Left lung (tissue), 10 donors: Measurements from ENCODE around the gene CPA3. TPM values are rescaled to one million over a fixed set of nuclear protein-coding genes. Genes with fewer than 3 reads are reported as not detected.

ENCODE experiments used
- ATAC-seq: fragments of 200-7000 bp; cut with Tn5 transposase; one replicate; pipeline ENCODE4 v1.9.1; 2020; ENCODE audit warnings: moderate library complexity
- DNase-seq, 4 donors: peaks; one replicate each; pipeline ENCODE4 v3.0.0-alpha.2; 2013 to 2020
- H3K27ac ChIP-seq, 2 donors: fragments of 200-600 bp; sonication (generic) in 1 of 2; one replicate each; pipeline versions ENCODE4 v1.5.0 to v1.8.0; 2020 to 2021
- H3K27me3 ChIP-seq, 2 donors: fragments of 200-600 bp; sonication (generic) in 1 of 2; one replicate each; pipeline versions ENCODE4 v1.5.0 to v1.8.0; 2020 to 2021
- H3K36me3 ChIP-seq, 2 donors: fragments of 200-600 bp; sonication (generic) in 1 of 2; one replicate each; pipeline versions ENCODE4 v1.5.0 to v1.8.0; 2020 to 2021
- H3K4me1 ChIP-seq, 2 donors: fragments of 200-600 bp; one replicate each; pipeline ENCODE4 v1.8.0; 2021
- H3K4me3 ChIP-seq, 2 donors: fragments of 200-600 bp; sonication (generic) in 1 of 2; one replicate each; pipeline versions ENCODE4 v1.5.0 to v1.8.0; 2020 to 2021; ENCODE audit warnings: mild to moderate bottlenecking in 1 of 2
- H3K9me3 ChIP-seq, 2 donors: fragments of 200-600 bp; sonication (generic) in 1 of 2; one replicate each; pipeline versions ENCODE4 v1.5.0 to v1.8.0; 2020 to 2021
- intact Hi-C, 2 donors: fragments of 100-400 bp; cut with DNase I; formaldehyde crosslinking; loops; one replicate each; pipeline versions ENCODE4 v1.11.2 to v1.14.2; 2022
- polyA plus RNA-seq, 6 donors: library from polyadenylated mRNA; unstranded; fragments of 120-200 nt; gene quantifications; one replicate each; pipeline ENCODE4 v1.2.1, GENCODE V29; 2013; ENCODE audit not compliant: insufficient read length in 6 of 6
- total RNA-seq, 2 donors: library from RNA; stranded (reverse); fragmentation: NEBNext Ultra II Directional; extraction: Animal tissue kit (Norgen Biotek cat#: 25700); gene quantifications; one replicate each; pipeline ENCODE4 v1.2.1, GENCODE V29; 2021
- TF ChIP-seq, protein P1 (sequence below), 2 donors: fragments of 200-600 bp; sonication (generic) in 1 of 2; IDR thresholded peaks; one replicate each; pipeline versions ENCODE4 v1.5.0 to v1.8.0; 2021; ENCODE audit warnings: antibody characterized with exemption in 2 of 2
- donor health status: DM: no; HTN: yes; CAD: no.
- donor health status: DM: no; HTN: no; CAD: no.

CPA3 gene
- total and polyA plus RNA-seq, 8 donors = 0.24 to 15.2 (median 0.40) TPM

DNA sequence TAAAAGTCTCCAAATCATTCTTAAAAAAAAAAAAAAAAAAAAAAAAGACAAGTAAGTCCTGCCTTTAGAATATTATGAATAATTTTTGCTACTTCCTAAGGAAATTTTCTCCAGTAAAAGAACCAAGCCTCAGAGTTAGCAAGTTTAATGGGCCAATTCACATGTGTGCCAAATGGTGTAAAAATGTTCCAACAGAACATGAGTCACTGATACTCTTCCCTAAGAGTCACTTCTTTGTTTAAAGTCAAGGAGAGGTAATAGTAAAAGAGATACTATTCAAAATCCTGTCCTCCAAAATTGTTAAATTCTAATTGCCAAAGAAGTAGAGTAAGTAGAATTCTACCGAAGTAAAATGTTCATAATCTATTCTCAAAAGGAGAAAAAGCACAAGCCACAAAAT is 17.7 kb upstream of the CPA3 start:
- TF ChIP-seq, protein P1, sequence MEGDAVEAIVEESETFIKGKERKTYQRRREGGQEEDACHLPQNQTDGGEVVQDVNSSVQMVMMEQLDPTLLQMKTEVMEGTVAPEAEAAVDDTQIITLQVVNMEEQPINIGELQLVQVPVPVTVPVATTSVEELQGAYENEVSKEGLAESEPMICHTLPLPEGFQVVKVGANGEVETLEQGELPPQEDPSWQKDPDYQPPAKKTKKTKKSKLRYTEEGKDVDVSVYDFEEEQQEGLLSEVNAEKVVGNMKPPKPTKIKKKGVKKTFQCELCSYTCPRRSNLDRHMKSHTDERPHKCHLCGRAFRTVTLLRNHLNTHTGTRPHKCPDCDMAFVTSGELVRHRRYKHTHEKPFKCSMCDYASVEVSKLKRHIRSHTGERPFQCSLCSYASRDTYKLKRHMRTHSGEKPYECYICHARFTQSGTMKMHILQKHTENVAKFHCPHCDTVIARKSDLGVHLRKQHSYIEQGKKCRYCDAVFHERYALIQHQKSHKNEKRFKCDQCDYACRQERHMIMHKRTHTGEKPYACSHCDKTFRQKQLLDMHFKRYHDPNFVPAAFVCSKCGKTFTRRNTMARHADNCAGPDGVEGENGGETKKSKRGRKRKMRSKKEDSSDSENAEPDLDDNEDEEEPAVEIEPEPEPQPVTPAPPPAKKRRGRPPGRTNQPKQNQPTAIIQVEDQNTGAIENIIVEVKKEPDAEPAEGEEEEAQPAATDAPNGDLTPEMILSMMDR (IDR thresholded peaks at IDR 0.05) = no peak
- Histone ChIP-seq H3K9me3 (no peaks in the 10 kb centered on the region), H3K27me3 (no peaks in the 10 kb centered on the region), H3K27ac (no peak overlapping the region), H3K36me3 (no peaks in the 10 kb centered on the region), H3K4me1 (no peaks in the 10 kb centered on the region), H3K4me3 (no peak overlapping the region)
- DNase-seq (no peak), ATAC-seq (peak; percentile 24)
- intact Hi-C loops = no loop called here

DNA sequence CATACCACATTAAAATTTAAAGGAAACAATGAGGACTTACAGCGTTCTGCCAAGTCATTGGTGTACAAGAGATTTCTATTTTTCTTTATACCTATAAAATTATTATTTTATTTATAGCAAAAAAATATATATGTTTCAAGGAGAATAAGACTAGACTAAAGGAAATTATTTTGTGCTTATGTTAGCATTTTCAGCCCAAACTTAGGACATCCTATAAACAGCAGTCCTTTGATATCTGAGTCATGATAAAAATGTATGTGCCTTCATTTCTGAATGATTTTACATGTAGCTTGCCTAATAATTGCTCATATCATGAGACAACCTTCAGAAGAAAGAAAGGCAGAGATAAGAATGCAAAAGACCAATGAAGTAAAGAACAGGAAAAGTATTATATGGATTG is 16.7 kb upstream of the CPA3 start:
- no peak overlapping the region for H3K27ac ChIP-seq
- DNase-seq (no peak), ATAC-seq (no peak)

DNA sequence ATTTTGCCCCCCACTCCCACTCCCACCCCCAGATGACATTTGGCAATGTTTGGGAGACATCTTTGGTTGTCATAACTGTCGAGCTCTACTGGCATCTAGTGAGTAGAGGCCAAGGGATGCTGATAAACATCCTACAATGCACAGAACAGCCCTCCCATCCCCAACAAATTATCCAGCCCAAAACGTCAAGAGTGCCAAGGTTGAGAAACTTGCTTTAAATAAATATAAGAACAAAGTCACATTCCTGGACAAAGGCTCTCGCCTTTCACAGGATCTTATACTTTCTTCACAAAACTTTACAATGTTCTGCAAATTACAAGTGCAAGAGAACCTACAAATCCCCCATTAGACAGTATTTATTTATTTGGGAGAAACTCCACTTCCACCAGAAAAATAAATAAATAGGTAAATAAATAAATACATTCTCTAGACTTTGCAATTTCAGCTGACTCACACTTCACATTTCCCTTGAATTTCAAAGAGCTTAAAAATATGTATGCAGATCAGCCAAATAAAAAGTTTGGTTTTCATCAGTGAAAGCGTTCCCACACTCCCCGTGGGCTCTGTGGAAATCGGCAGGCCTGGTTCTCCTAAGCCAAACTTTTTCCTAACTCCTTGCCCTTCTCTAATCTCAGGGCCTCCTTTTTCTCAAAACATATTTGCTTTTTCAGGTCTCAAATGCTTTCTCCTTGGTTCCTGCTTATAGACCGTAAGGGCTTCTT is 12.7 kb upstream of the CPA3 start:
- H3K4me1 ChIP-seq = no peaks in the 10 kb centered on the region
- no peaks in the 10 kb centered on the region for H3K27me3 ChIP-seq
- ATAC-seq (no peak), DNase-seq (no peak)
- no peaks in the 10 kb centered on the region for H3K36me3 ChIP-seq
- TF ChIP-seq, protein P1 (IDR thresholded peaks at IDR 0.05) = no peak
- no peaks in the 10 kb centered on the region for H3K9me3 ChIP-seq
- no peak overlapping the region for H3K27ac ChIP-seq
- intact Hi-C loops = no loop called here
- no peak overlapping the region for H3K4me3 ChIP-seq

More for the DNA sequence above, 16.7 kb upstream of the CPA3 start:
- Histone ChIP-seq H3K4me3 (no peak overlapping the region), H3K36me3 (no peaks in the 10 kb centered on the region), H3K27me3 (no peaks in the 10 kb centered on the region), H3K9me3 (no peaks in the 10 kb centered on the region), H3K4me1 (no peaks in the 10 kb centered on the region)
- TF ChIP-seq, protein P1 (IDR thresholded peaks at IDR 0.05) = no peak
- intact Hi-C loops = no loop called here

DNA sequence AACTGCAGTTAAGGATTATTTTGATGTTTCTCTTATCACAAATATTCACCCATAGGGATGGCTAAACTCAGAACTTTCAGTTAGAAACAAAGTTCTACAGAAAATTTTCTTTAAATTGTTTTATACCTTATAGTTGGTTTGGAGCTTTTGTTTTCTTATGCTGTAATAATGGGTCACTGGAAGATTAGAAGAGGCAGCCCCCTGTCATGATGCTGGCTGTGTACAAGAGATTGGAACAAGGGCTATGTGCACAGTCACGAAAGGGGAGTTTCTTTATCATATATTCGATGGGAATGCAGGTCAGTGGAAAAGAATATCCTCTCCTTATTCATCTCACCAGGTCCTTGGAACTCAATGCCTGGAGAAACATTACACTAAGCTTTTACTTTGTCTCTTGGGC is 12.0 kb upstream of the CPA3 start:
- H3K36me3 ChIP-seq = no peaks in the 10 kb centered on the region
- H3K27me3 ChIP-seq = no peaks in the 10 kb centered on the region
- H3K4me3 ChIP-seq = no peak overlapping the region
- intact Hi-C loops = no loop called here
- no peaks in the 10 kb centered on the region for H3K9me3 ChIP-seq
- no peak overlapping the region for H3K27ac ChIP-seq
- H3K4me1 ChIP-seq = no peaks in the 10 kb centered on the region
- no peak for DNase-seq
- TF ChIP-seq, protein P1 (IDR thresholded peaks at IDR 0.05) = no peak
- ATAC-seq = no peak

GRCh38 chr3:148854061-148854460 is 11.0 kb upstream of the CPA3 start:
- no peak overlapping the region for H3K4me3 ChIP-seq
- intact Hi-C loops = no loop called here

More at GRCh38 chr3:148854061-148854460, 11.0 kb upstream of the CPA3 start:
- no peak for DNase-seq
- TF ChIP-seq, protein P1 (IDR thresholded peaks at IDR 0.05) = no peak
- Histone ChIP-seq H3K9me3 (no peaks in the 10 kb centered on the region), H3K36me3 (no peaks in the 10 kb centered on the region), H3K27ac (no peak overlapping the region), H3K27me3 (no peaks in the 10 kb centered on the region), H3K4me1 (no peaks in the 10 kb centered on the region)
- ATAC-seq = no peak
